ENCODE measurements around the gene BMI1.

GRCh38 chr10:22379059-22379458, 58.2 kb downstream of the BMI1 start:
- no peak for TF ChIP-seq POLR2A (IDR thresholded peaks at IDR 0.05; ENCODE audit: low read depth, low read length)
- no peak for TF ChIP-seq POLR2AphosphoS5 (IDR thresholded peaks at IDR 0.05; ENCODE audit: low read depth, low read length)
- TF ChIP-seq TAF1 (IDR thresholded peaks at IDR 0.05; ENCODE audit: borderline replicate concordance, low read depth, low read length) = no peak

Data from GM12892 (cell line).